Effector CD8-positive, alpha-beta T cell (primary cell): ENCODE results near the gene SDK1.

Source experiments
- DNase-seq: peaks from one replicate; lab custom pipeline; 2025; lab: John Stamatoyannopoulos, UW

The SDK1 gene

GRCh38 chr7:3887096-3887690, 586.1 kb downstream of the SDK1 start:
- no peak for DNase-seq

GRCh38 chr7:3888096-3888495, 587.0 kb downstream of the SDK1 start:
- no peak for DNase-seq

- DNase-seq = no peak
Observed at GRCh38 chr7:3892157-3892556, 591.1 kb downstream of the SDK1 start.

GRCh38 chr7:3892686-3893085, 591.6 kb downstream of the SDK1 start:
- no peak for DNase-seq

GRCh38 chr7:3893151-3893788, 592.2 kb downstream of the SDK1 start:
- no peak for DNase-seq

GRCh38 chr7:3893789-3894153, 592.7 kb downstream of the SDK1 start:
- no peak for DNase-seq

GRCh38 chr7:3895341-3896116, 594.5 kb downstream of the SDK1 start:
- DNase-seq = no peak

GRCh38 chr7:3896169-3896765, 595.2 kb downstream of the SDK1 start:
- no peak for DNase-seq

GRCh38 chr7:3897430-3898372, 596.6 kb downstream of the SDK1 start:
- peak; percentile 11 for DNase-seq

GRCh38 chr7:3899559-3899991, 598.5 kb downstream of the SDK1 start:
- no peak for DNase-seq

- no peak for DNase-seq
Observed at GRCh38 chr7:3908153-3908552, 607.1 kb downstream of the SDK1 start.

GRCh38 chr7:3909128-3909527, 608.1 kb downstream of the SDK1 start:
- DNase-seq = no peak

GRCh38 chr7:3910054-3910453, 609.0 kb downstream of the SDK1 start:
- DNase-seq = no peak

- DNase-seq = no peak
Observed at GRCh38 chr7:3911685-3912084, 610.6 kb downstream of the SDK1 start.

GRCh38 chr7:3912291-3912690, 611.2 kb downstream of the SDK1 start:
- no peak for DNase-seq

- DNase-seq = no peak
Observed at GRCh38 chr7:3914051-3914775, 613.2 kb downstream of the SDK1 start.

- DNase-seq = no peak
Observed at GRCh38 chr7:3915337-3915878, 614.4 kb downstream of the SDK1 start.

- DNase-seq = no peak
Observed at GRCh38 chr7:3916146-3916545, 615.1 kb downstream of the SDK1 start.

- no peak for DNase-seq
Observed at GRCh38 chr7:3917436-3917835, 616.4 kb downstream of the SDK1 start.

GRCh38 chr7:3918576-3918975, 617.5 kb downstream of the SDK1 start:
- DNase-seq = no peak

- no peak for DNase-seq
Observed at GRCh38 chr7:3922175-3922635, 621.2 kb downstream of the SDK1 start.
